Stimulated activated naive CD8-positive, alpha-beta T cell treated with anti-CD3 and anti-CD28 coated beads, Interleukin-15, Interleukin-2, amounts not matched to agents 100 U/mL and 50 U/mL, for 24 hours (primary cell): ENCODE measurements around the gene SELE.

Experiments
- ATAC-seq: fragments of 150-1000 bp; cut with Tn5 transposase; one replicate; pipeline ENCODE4 v1.10.0; 2021
- DNase-seq: peaks from one replicate; pipeline ENCODE4 v3.0.0; 2021

SELE gene, protein sequence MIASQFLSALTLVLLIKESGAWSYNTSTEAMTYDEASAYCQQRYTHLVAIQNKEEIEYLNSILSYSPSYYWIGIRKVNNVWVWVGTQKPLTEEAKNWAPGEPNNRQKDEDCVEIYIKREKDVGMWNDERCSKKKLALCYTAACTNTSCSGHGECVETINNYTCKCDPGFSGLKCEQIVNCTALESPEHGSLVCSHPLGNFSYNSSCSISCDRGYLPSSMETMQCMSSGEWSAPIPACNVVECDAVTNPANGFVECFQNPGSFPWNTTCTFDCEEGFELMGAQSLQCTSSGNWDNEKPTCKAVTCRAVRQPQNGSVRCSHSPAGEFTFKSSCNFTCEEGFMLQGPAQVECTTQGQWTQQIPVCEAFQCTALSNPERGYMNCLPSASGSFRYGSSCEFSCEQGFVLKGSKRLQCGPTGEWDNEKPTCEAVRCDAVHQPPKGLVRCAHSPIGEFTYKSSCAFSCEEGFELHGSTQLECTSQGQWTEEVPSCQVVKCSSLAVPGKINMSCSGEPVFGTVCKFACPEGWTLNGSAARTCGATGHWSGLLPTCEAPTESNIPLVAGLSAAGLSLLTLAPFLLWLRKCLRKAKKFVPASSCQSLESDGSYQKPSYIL

DNA sequence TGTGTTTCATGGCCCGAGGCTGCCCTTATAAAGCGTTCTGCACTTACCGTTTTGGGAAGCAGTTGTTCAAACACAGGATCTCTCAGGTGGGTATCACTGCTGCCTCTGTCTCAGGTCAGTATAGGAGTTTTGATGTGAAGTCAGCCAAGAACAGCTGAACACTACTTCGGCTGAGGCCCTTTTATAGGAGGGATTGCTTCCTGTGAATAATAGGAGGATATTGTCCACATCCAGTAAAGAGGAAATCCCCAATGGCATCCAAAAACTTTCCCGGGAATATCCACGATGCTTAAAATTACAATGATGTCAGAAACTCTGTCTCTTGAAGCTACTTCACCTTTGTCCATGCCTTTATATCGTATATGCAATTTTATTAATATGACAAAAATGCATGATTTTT, at the start of gene SELE:
Gene SELE (minus strand): TSS at position 156 of the 400 bp plus-strand sequence. CDS start 467 bp downstream, outside the sequence.
- ATAC-seq (no peak), DNase-seq (no peak)

DNA sequence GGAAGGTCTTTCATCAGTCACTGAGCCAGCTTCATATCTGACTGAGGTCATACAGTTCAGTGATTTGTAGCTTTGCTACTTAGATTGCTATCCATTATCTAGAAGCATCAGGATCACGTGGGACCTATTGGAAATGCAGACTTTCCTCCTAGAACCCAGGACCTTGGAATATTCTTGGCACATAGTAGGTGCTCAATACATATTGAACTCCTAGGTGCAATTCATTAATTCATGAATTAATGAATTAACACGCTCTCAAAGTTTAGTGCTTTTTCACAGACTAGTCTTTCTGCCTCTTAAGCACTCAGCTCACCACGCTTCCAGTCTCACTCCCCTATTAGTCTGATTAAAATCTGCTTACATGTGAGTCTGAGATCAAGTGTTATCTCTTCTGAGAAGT, 48.7 kb upstream of the SELE start:
- ATAC-seq (no peak), DNase-seq (no peak)

- ATAC-seq (no peak), DNase-seq (no peak)
Measured at GRCh38 chr1:169779970-169780369, 46.1 kb upstream of the SELE start.

- ATAC-seq (no peak), DNase-seq (no peak)
Measured at GRCh38 chr1:169779150-169779549, 45.3 kb upstream of the SELE start.

DNA sequence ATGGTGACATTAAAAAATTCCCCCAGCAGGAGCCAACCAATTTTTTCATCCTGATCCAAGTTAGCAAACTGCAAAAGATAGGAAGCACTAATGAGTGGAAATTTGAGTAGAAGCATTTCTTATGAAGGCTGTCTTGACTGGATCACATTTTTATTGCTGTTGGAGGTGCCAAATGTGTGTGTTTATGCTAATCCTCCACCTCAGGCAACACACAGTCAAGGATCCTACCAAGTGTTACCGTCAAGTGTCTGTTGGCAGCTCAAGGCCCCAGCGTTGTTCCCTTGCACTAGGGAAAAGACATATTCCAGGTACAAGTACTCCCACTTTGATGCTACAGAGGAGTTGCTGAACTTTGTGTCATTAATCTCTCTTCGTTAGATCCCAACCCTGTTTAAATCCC, 42.6 kb upstream of the SELE start:
- no peak for ATAC-seq

GRCh38 chr1:169768161-169768560, 34.3 kb upstream of the SELE start:
- no peak for DNase-seq

More for the DNA sequence above, 42.6 kb upstream of the SELE start:
- no peak for DNase-seq

DNA sequence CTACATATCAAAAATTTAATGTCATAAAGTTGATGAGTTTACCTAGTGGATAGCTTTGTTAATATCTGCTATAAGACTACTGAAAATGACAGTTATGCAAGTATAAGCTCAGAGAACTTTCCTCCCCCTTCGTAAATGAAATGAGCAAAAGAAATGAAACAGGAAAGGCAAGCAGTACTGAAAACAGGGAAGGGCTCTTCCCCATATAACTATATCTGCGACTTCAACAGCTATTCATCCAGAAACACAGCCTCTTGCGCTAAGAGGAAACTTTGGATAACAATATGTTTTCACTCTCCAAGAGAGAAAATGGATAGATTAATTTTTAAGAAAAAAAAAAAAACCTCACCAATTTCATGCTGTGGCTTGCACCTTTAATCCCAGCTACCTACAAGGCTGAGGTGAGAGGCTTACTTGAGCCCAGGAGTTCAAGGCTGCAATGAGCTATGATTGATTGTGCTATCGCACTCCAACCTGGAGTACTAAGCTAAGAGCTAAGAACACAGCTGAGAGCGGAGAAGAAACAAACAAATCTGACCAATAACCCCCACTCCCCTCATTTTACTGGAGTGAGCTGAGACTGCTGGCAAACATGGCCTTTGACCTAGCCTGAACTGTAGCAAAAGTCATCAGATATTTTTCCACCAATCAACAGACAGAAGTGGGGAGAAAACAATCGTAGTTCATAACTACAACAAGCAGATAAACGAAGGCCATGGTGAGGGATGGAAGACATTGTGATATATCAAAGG, 31.9 kb upstream of the SELE start:
- DNase-seq (no peak), ATAC-seq (no peak)

More at GRCh38 chr1:169768161-169768560, 34.3 kb upstream of the SELE start:
- ATAC-seq, result no peak

- DNase-seq (no peak), ATAC-seq (no peak)
Measured at GRCh38 chr1:169764919-169765318, 31.0 kb upstream of the SELE start.

GRCh38 chr1:169762699-169763098, 28.8 kb upstream of the SELE start:
- no peak for DNase-seq
- ATAC-seq, result no peak

DNA sequence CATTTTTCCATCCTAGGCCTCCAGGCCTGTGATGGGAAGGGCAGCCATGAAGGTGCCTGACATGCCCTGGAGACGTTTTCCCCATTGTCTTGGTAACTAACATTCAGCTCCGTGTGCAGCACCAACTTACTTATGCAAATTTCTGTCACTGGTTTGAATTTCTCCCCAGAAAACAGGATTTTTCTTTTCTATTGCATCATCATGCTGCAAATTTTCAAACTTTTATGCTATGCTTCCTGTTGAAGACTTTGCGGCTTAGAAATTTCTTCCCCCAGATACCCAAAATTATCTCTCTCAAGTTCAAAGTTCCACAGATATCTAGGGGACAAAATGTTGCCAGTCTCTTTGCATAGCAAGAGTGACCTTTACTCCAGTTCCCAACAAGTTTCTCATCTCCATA, 25.2 kb upstream of the SELE start:
- no peak for ATAC-seq
- DNase-seq, result no peak

DNA sequence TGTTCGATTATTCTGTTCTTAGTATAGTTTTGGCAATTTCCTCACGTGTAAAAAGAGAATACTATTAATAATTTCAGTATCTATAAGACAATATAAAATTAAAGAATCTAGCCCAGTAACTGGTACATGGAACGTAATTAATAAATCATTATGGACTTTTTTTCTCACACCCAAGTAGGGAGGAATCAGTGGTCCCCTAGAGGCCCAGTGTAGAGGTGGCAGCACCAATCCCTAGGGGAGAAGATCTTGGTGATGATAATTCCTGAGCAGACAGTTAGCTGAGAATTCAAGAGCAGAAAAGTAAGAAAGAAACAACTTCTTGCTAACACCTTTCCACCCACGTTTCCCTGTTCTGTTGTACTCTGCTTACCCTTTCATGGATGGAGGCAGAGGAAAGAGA, 19.7 kb upstream of the SELE start:
- ATAC-seq (no peak), DNase-seq (no peak)

DNA sequence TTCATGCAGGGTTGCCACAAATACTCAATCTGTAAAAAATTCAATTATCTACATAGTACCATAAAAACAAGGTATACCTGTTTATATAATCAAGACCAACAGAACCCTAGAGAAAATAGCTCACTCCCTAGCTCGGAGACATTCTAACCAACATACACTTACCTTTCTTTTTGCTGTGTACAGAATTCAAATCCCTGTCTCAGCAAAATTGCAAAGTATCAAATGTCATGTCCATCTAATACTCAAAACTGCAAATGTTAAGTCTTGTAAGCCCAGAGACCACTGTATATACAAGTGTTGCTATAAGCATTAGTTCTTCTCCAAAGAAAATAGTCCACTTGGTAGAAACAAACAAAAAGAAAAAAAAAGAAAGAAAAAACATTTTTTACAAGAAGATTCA, 16.2 kb upstream of the SELE start:
- DNase-seq (no peak), ATAC-seq (no peak)

GRCh38 chr1:169746550-169746949, 12.7 kb upstream of the SELE start:
- no peak for DNase-seq
- ATAC-seq, result no peak

GRCh38 chr1:169745015-169745861, 11.4 kb upstream of the SELE start:
- DNase-seq (no peak), ATAC-seq (no peak)

- ATAC-seq, result no peak
- no peak for DNase-seq
Measured at GRCh38 chr1:169741666-169742394, 8.0 kb upstream of the SELE start.

DNA sequence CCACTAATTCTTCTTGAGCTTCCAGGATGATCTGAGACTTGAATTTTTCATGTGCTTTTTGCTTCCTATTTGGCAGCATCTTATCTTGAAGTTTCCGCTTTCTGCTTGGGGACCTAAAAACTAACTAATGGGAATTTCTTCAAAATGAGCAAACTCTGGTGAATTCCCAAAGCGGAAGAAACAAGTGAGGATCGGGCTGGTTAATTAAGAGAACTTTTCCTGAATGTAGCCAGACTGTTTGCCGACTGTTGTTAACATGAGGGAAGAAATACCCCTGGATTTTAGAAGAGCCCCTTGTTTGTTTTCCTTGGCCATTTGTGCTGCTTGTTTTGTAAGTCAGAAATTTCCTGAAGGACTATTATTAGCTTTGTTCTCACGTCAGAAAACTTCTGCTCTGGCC, 6.1 kb upstream of the SELE start:
- DNase-seq (no peak), ATAC-seq (no peak)

- DNase-seq, result no peak
Measured at GRCh38 chr1:169731446-169731845, 2.4 kb downstream of the SELE start.

DNA sequence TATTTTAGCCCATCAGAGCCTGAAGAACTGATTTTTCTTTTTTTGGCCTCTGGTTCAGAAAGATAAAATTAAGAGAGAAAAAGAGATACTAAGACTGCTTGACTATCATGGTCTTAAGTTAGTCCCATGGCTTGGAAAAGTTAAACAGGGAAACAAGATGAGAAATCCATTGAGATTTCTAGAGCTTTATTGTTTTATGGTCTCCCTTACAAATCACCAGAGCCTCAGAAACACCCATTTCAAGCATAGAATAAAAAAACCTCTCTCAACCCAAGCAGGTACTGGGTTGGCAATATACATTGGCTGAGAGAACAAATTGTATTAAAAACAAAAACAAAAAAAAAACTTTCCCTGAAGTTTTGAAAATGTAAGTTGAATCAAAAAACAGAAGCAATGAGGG, 3.9 kb downstream of the SELE start:
- no peak for DNase-seq

More at GRCh38 chr1:169731446-169731845, 2.4 kb downstream of the SELE start:
- no peak for ATAC-seq

GRCh38 chr1:169727307-169727706, 6.6 kb downstream of the SELE start:
- DNase-seq (no peak), ATAC-seq (no peak)

More for the DNA sequence above, 3.9 kb downstream of the SELE start:
- no peak for ATAC-seq

- DNase-seq (no peak), ATAC-seq (no peak)
Measured at GRCh38 chr1:169726851-169727250, 7.0 kb downstream of the SELE start.

DNA sequence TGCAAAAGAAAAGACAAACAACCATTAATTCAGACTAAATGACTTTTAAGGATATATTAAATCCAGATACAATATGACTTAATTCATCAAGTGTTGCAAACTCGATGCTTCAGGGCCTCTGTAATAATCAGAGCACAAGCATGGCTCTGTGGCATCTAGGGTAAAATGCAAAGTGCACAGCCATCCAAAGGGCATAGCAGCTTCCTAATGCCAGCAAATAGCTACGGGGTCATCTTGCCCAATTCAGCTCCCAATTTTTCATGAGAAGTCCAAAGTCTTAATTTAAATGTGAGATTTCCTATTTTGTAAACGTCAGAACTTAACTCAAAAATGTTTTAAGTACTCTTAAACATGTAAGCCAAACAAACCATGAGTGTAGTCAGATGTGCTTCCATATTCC, 7.9 kb downstream of the SELE start:
- DNase-seq (no peak), ATAC-seq (no peak)
